ENCODE results near the gene PTPRC.
A peak's percentile ranks its signal among the peaks of the same experiment; 100 is the strongest.

PTPRC gene

GRCh38 chr1:198642983-198643382 is 4.1 kb downstream of the PTPRC start:
- FAIRE-seq (no peak), DNase-seq (ENCODE audit: insufficient read length, low spot score) (no peak)
- no peak for TF ChIP-seq POLR2A (IDR thresholded peaks at IDR 0.05; ENCODE audit: low read depth, low read length)

GRCh38 chr1:198643808-198644207 is 5.0 kb downstream of the PTPRC start:
- TF ChIP-seq POLR2A (IDR thresholded peaks at IDR 0.05; ENCODE audit: low read depth, low read length), result no peak
- peak; percentile 45 for FAIRE-seq
- no peak for DNase-seq (ENCODE audit: insufficient read length, low spot score)

GRCh38 chr1:198647055-198647454 is 8.2 kb downstream of the PTPRC start:
- FAIRE-seq, result peak; percentile 6
- TF ChIP-seq POLR2A (IDR thresholded peaks at IDR 0.05; ENCODE audit: low read depth, low read length), result no peak
- no peak for DNase-seq (ENCODE audit: insufficient read length, low spot score)

- DNase-seq (ENCODE audit: insufficient read length, low spot score), result no peak
- TF ChIP-seq POLR2A (IDR thresholded peaks at IDR 0.05; ENCODE audit: low read depth, low read length), result no peak
- FAIRE-seq, result peak; percentile 27
These were observed 9.8 kb downstream of the PTPRC start for GRCh38 chr1:198648592-198648991.

- TF ChIP-seq POLR2A (IDR thresholded peaks at IDR 0.05; ENCODE audit: low read depth, low read length), result no peak
- FAIRE-seq (no peak), DNase-seq (ENCODE audit: insufficient read length, low spot score) (no peak)
These were observed 10.6 kb downstream of the PTPRC start for GRCh38 chr1:198649232-198649967.

GRCh38 chr1:198649968-198650338 is 11.1 kb downstream of the PTPRC start:
- TF ChIP-seq POLR2A (IDR thresholded peaks at IDR 0.05; ENCODE audit: low read depth, low read length), result no peak
- FAIRE-seq (peak; percentile 41), DNase-seq (ENCODE audit: insufficient read length, low spot score) (no peak)

- no peak for DNase-seq (ENCODE audit: insufficient read length, low spot score)
- no peak for TF ChIP-seq POLR2A (IDR thresholded peaks at IDR 0.05; ENCODE audit: low read depth, low read length)
- no peak for FAIRE-seq
These were observed 11.7 kb downstream of the PTPRC start for GRCh38 chr1:198650506-198650905.

GRCh38 chr1:198651650-198652400 is 13.0 kb downstream of the PTPRC start:
- DNase-seq (ENCODE audit: insufficient read length, low spot score) (no peak), FAIRE-seq (peak; percentile 20)
- no peak for TF ChIP-seq POLR2A (IDR thresholded peaks at IDR 0.05; ENCODE audit: low read depth, low read length)

- TF ChIP-seq POLR2A (IDR thresholded peaks at IDR 0.05; ENCODE audit: low read depth, low read length), result no peak
- DNase-seq (ENCODE audit: insufficient read length, low spot score) (no peak), FAIRE-seq (no peak)
These were observed 15.1 kb downstream of the PTPRC start for GRCh38 chr1:198653808-198654413.

- TF ChIP-seq POLR2A (IDR thresholded peaks at IDR 0.05; ENCODE audit: low read depth, low read length), result no peak
- peak; percentile 33 for FAIRE-seq
- DNase-seq (ENCODE audit: insufficient read length, low spot score), result no peak
These were observed 16.8 kb downstream of the PTPRC start for GRCh38 chr1:198655459-198656121.

- TF ChIP-seq POLR2A (IDR thresholded peaks at IDR 0.05; ENCODE audit: low read depth, low read length), result no peak; the same call in 1 of the 2 replicates
- no peak for FAIRE-seq
- no peak for DNase-seq (ENCODE audit: insufficient read length, low spot score)
These were observed 17.7 kb downstream of the PTPRC start for GRCh38 chr1:198656500-198656932.

- peak; percentile 94 for FAIRE-seq
- no peak for DNase-seq (ENCODE audit: insufficient read length, low spot score)
- no peak for TF ChIP-seq POLR2A (IDR thresholded peaks at IDR 0.05; ENCODE audit: low read depth, low read length)
These were observed 18.8 kb downstream of the PTPRC start for GRCh38 chr1:198657550-198658064.

- TF ChIP-seq POLR2A (IDR thresholded peaks at IDR 0.05; ENCODE audit: low read depth, low read length), result no peak
- FAIRE-seq, result no peak
- no peak for DNase-seq (ENCODE audit: insufficient read length, low spot score)
These were observed 21.8 kb downstream of the PTPRC start for GRCh38 chr1:198660341-198661261.

Measured in H54 (cell line).